GM20000 (cell line): Measurements from ENCODE around the gene KNTC1.
"Not testable (repeated sequence)": the region's sequence is repeated elsewhere in the genome, so short reads cannot be mapped to it uniquely, and the experiment has no call there.

ENCODE experiments used
- DNase-seq: peaks from one replicate; pipeline ENCODE4 v3.0.0; 2012; ENCODE audit warnings: low spot score
- CTCF ChIP-seq: IDR thresholded peaks from 2 replicates; pipeline ENCODE4 v1.5.1; 2012; ENCODE audit warnings: mild to moderate bottlenecking, control low read depth; ENCODE audit errors: extremely low read depth, missing control alignments

KNTC1 gene

GRCh38 chr12:122526683-122527477 lies at the start of gene KNTC1, which contains the start of gene RSRC2:
Gene KNTC1, plus strand, starts transcription at chr12:122527249. Its CDS starts 2,815 bp downstream, at chr12:122530064.
Gene RSRC2, minus strand, starts transcription at chr12:122526936. Its CDS starts 83 bp downstream, at chr12:122526853.
- peak; percentile 92 for DNase-seq
- TF ChIP-seq CTCF = no peak

- TF ChIP-seq CTCF = no peak
- no peak for DNase-seq
Observed at GRCh38 chr12:122480753-122481152, 46.3 kb upstream of the KNTC1 start.

GRCh38 chr12:122481861-122482260 lies 45.2 kb upstream of the KNTC1 start:
- no peak for DNase-seq
- TF ChIP-seq CTCF = no peak

- no peak for TF ChIP-seq CTCF
- no peak for DNase-seq
Observed at GRCh38 chr12:122483969-122484368, 43.1 kb upstream of the KNTC1 start.

GRCh38 chr12:122484385-122484784 lies 42.7 kb upstream of the KNTC1 start:
- DNase-seq = not testable (repeated sequence)

- DNase-seq = not testable (repeated sequence)
Observed at GRCh38 chr12:122486360-122486759, 40.7 kb upstream of the KNTC1 start.

GRCh38 chr12:122486805-122487426 lies 40.1 kb upstream of the KNTC1 start:
- no peak for DNase-seq
- no peak for TF ChIP-seq CTCF

GRCh38 chr12:122487807-122488206 lies 39.2 kb upstream of the KNTC1 start:
- DNase-seq = not testable (repeated sequence)

GRCh38 chr12:122489038-122489437 lies 38.0 kb upstream of the KNTC1 start:
- no peak for TF ChIP-seq CTCF
- DNase-seq = no peak
